Ascending aorta (tissue), 2 donors: ENCODE measurements around the gene PPP1R1C. TPM values are rescaled to one million over a fixed set of nuclear protein-coding genes. Genes with fewer than 3 reads are reported as not detected.

Experiments used
- DNase-seq, 2 donors: peaks; one replicate each; pipeline ENCODE4 v3.0.0-alpha.2; 2019; ENCODE audit warnings: low spot score in 2 of 2
- H3K27ac ChIP-seq, 2 donors: fragments of 200-600 bp; sonication (generic); one replicate each; pipeline ENCODE4 v1.5.1; 2016 to 2017; ENCODE audit warnings: mild to moderate bottlenecking in 1 of 2
- H3K27me3 ChIP-seq: fragments of 200-600 bp; sonication (generic); one replicate; pipeline ENCODE4 v1.5.1; 2017
- H3K36me3 ChIP-seq, 2 donors: fragments of 200-600 bp; sonication (generic); one replicate each; pipeline ENCODE4 v1.5.1; 2016
- H3K4me1 ChIP-seq, 2 donors: fragments of 200-600 bp; sonication (generic); one replicate each; pipeline ENCODE4 v1.5.1; 2016 to 2017; ENCODE audit warnings: mild to moderate bottlenecking in 1 of 2
- H3K4me3 ChIP-seq, 2 donors: fragments of 200-600 bp; sonication (generic); one replicate each; pipeline ENCODE4 v1.5.1; 2016 to 2017; ENCODE audit warnings: mild to moderate bottlenecking in 1 of 2
- H3K9me3 ChIP-seq, 2 donors: fragments of 200-600 bp; sonication (generic); one replicate each; pipeline ENCODE4 v1.5.1; 2016
- CTCF ChIP-seq, 3 experiments: fragments of 200-600 bp in 2 of 3; fragments of 450-650 bp in 1 of 3; sonication (generic) in 2 of 3; IDR thresholded peaks; one replicate each; pipeline ENCODE4 v1.5.1; 2016 to 2019; ENCODE audit warnings: antibody characterized with exemption in 3 of 3, mild to moderate bottlenecking in 1 of 3, moderate library complexity in 1 of 3
- intact Hi-C: fragments of 100-400 bp; cut with DNase I; formaldehyde crosslinking; loops from one replicate; pipeline ENCODE4 v1.15.1; 2023
- total RNA-seq: library from RNA; depleted of rRNA; stranded (reverse); fragments of >200 nt; gene quantifications from one replicate; pipeline ENCODE4 v1.1.0, GENCODE V29; 2016

PPP1R1C gene
- total RNA-seq, 1 donor from 2014 or later = not detected

- no peak for DNase-seq
- H3K27me3 ChIP-seq = no peaks in the 10 kb centered on the region
- H3K27ac ChIP-seq = no peak overlapping the region
- H3K4me1 ChIP-seq = peaks cover 0 to 3% of the 10 kb centered on the region in 2 donors
- H3K4me3 ChIP-seq = no peak overlapping the region
- TF ChIP-seq CTCF (IDR thresholded peaks at IDR 0.05) = no peak
- intact Hi-C loops = loop anchor here (2.0 to 10.0 kb wide), 3 partner anchors 122 to 334 kb away; partner anchors contain the start of gene ITPRID2
- H3K36me3 ChIP-seq = no peaks in the 10 kb centered on the region
- no peaks in the 10 kb centered on the region for H3K9me3 ChIP-seq
Measured at GRCh38 chr2:182077023-182077422, 91.4 kb downstream of the PPP1R1C start.

- Histone ChIP-seq H3K27me3 (no peaks in the 10 kb centered on the region), H3K9me3 (no peaks in the 10 kb centered on the region), H3K4me3 (no peak overlapping the region), H3K27ac (no peak overlapping the region), H3K4me1 (peaks cover 0 to 3% of the 10 kb centered on the region in 2 donors), H3K36me3 (no peaks in the 10 kb centered on the region)
- intact Hi-C loops = loop anchor here (2.0 to 10.0 kb wide), 3 partner anchors 123 to 335 kb away; partner anchors contain the start of gene ITPRID2
- peak; percentile 27 to 79 (median 71) for TF ChIP-seq CTCF (IDR thresholded peaks at IDR 0.05)
- DNase-seq = no peak
Measured at GRCh38 chr2:182077448-182078142, 91.9 kb downstream of the PPP1R1C start.

GRCh38 chr2:182078988-182079602, 93.4 kb downstream of the PPP1R1C start:
- Histone ChIP-seq H3K9me3 (no peaks in the 10 kb centered on the region), H3K4me1 (peaks cover 0 to 3% of the 10 kb centered on the region in 2 donors), H3K36me3 (no peaks in the 10 kb centered on the region), H3K27me3 (no peaks in the 10 kb centered on the region), H3K4me3 (no peak overlapping the region), H3K27ac (no peak overlapping the region)
- TF ChIP-seq CTCF (IDR thresholded peaks at IDR 0.05) = no peak
- intact Hi-C loops = loop anchor here (10.0 kb wide), 1 partner anchor 184 kb away; the partner anchor contains the start of gene ITPRID2
- DNase-seq = no peak

- peaks cover 0 to 3% of the 10 kb centered on the region in 2 donors for H3K4me1 ChIP-seq
- intact Hi-C loops = no loop called here
- no peak for DNase-seq
- no peak overlapping the region for H3K27ac ChIP-seq
- TF ChIP-seq CTCF (IDR thresholded peaks at IDR 0.05) = no peak
- H3K36me3 ChIP-seq = no peaks in the 10 kb centered on the region
- no peaks in the 10 kb centered on the region for H3K9me3 ChIP-seq
- no peak overlapping the region for H3K4me3 ChIP-seq
- no peaks in the 10 kb centered on the region for H3K27me3 ChIP-seq
Measured at GRCh38 chr2:182080493-182080892, 94.8 kb downstream of the PPP1R1C start.

- Histone ChIP-seq H3K4me3 (no peak overlapping the region), H3K9me3 (no peaks in the 10 kb centered on the region), H3K36me3 (no peaks in the 10 kb centered on the region), H3K27me3 (no peaks in the 10 kb centered on the region), H3K4me1 (peaks cover 0 to 3% of the 10 kb centered on the region in 2 donors), H3K27ac (no peak overlapping the region)
- DNase-seq = no peak
- intact Hi-C loops = no loop called here
- TF ChIP-seq CTCF (IDR thresholded peaks at IDR 0.05) = no peak
Measured at GRCh38 chr2:182081602-182082260, 96.1 kb downstream of the PPP1R1C start.
